GM23248 (cell line): ENCODE data around the gene TBX2. TPM values are rescaled to one million over a fixed set of nuclear protein-coding genes. Genes with fewer than 3 reads are reported as not detected.

Experiments used
- DNase-seq: peaks from one replicate; pipeline ENCODE4 v3.0.0-alpha.2; 2015
- H2AFZ ChIP-seq: fragments of 200-600 bp; sonication (generic); 2 replicates; pipeline ENCODE4 v1.6.1; 2016; ENCODE audit warnings: antibody characterized with exemption
- H3F3A ChIP-seq: fragments of 200-600 bp; sonication (generic); 2 replicates; pipeline ENCODE4 v1.6.1; 2016; ENCODE audit warnings: mild to moderate bottlenecking, antibody characterized with exemption, mixed run types; ENCODE audit not compliant: insufficient read depth
- H3K27ac ChIP-seq: fragments of 200-600 bp; sonication (generic); 2 replicates; pipeline ENCODE4 v1.5.1; 2016; ENCODE audit warnings: mild to moderate bottlenecking
- H3K27me3 ChIP-seq: fragments of 200-600 bp; sonication (generic); replicated peaks from 2 replicates; pipeline ENCODE4 v1.6.1; 2016; ENCODE audit warnings: mild to moderate bottlenecking; ENCODE audit not compliant: insufficient read depth
- H3K36me3 ChIP-seq: fragments of 200-600 bp; sonication (generic); 2 replicates; pipeline ENCODE4 v1.6.1; 2016; ENCODE audit warnings: low read depth, mild to moderate bottlenecking
- H3K4me1 ChIP-seq: fragments of 200-600 bp; sonication (generic); 2 replicates; pipeline ENCODE4 v1.6.1; 2016; ENCODE audit warnings: mild to moderate bottlenecking; ENCODE audit not compliant: insufficient read depth
- H3K4me2 ChIP-seq: fragments of 200-600 bp; sonication (generic); one replicate; pipeline ENCODE4 v1.6.1; 2016; ENCODE audit warnings: mild to moderate bottlenecking; ENCODE audit not compliant: unreplicated experiment
- H3K4me3 ChIP-seq: fragments of 200-600 bp; sonication (generic); 2 replicates; pipeline ENCODE4 v1.5.1; 2016; ENCODE audit warnings: mild to moderate bottlenecking
- H3K79me2 ChIP-seq: fragments of 200-600 bp; sonication (generic); 2 replicates; pipeline ENCODE4 v1.6.1; 2016; ENCODE audit warnings: mild to moderate bottlenecking; ENCODE audit not compliant: insufficient read depth
- H3K9ac ChIP-seq: fragments of 200-600 bp; sonication (generic); 2 replicates; pipeline ENCODE4 v1.6.1; 2016; ENCODE audit warnings: mild to moderate bottlenecking
- H3K9me2 ChIP-seq: fragments of 200-600 bp; sonication (generic); 2 replicates; pipeline ENCODE4 v1.6.1; 2016; ENCODE audit warnings: mixed run types, mild to moderate bottlenecking, moderate library complexity; ENCODE audit not compliant: insufficient read depth
- H3K9me3 ChIP-seq: fragments of 200-600 bp; sonication (generic); one replicate; pipeline ENCODE4 v1.6.1; 2017; ENCODE audit warnings: low read depth
- H4K20me1 ChIP-seq: fragments of 200-600 bp; sonication (generic); 2 replicates; pipeline ENCODE4 v1.6.0; 2016; ENCODE audit not compliant: insufficient read depth
- EZH2 ChIP-seq: fragments of 200-600 bp; sonication (generic); IDR thresholded peaks from 2 replicates; pipeline ENCODE4 v1.6.1; 2018; ENCODE audit warnings: antibody characterized with exemption, mild to moderate bottlenecking; ENCODE audit not compliant: insufficient read depth, poor library complexity, severe bottlenecking
- EZH2phosphoT487 ChIP-seq: fragments of 200-600 bp; sonication (generic); IDR thresholded peaks from 2 replicates; pipeline ENCODE4 v1.6.1; 2018; ENCODE audit warnings: antibody characterized with exemption, moderate library complexity, mild to moderate bottlenecking, low read depth; ENCODE audit not compliant: insufficient read depth
- WGBS, 2 experiments: methylation state at CpG; one replicate each; pipeline ENCODE4 v1.1.6; 2015 to 2017; ENCODE audit warnings: low lambda C conversion rate in 2 of 2, low coverage in 1 of 2; ENCODE audit errors: missing lambda C conversion rate in 2 of 2; 5-methylcytosine and 5-hydroxymethylcytosine counted together
- in situ Hi-C: fragments of 300-500 bp; cut with MboI; formaldehyde crosslinking; loops from 2 replicates; pipeline ENCODE4 v1.15.0; 2020
- polyA plus RNA-seq: library from polyadenylated mRNA; unstranded; fragments of >200 nt; fragmentation: Nextera tagmentation; extraction: Ambion mirVana; gene quantifications from 2 replicates; pipeline ENCODE4 v1.2.1, GENCODE V29; 2016
- total RNA-seq: library from RNA; depleted of rRNA; stranded (reverse); fragments of >200 nt; shearing (Covaris generic); gene quantifications from 2 replicates; pipeline ENCODE4 v1.2.3, GENCODE V29; 2014

Gene TBX2
- total and polyA plus RNA-seq, 2 experiments from 2014 or later: 1.7 to 11.1 TPM

DNA sequence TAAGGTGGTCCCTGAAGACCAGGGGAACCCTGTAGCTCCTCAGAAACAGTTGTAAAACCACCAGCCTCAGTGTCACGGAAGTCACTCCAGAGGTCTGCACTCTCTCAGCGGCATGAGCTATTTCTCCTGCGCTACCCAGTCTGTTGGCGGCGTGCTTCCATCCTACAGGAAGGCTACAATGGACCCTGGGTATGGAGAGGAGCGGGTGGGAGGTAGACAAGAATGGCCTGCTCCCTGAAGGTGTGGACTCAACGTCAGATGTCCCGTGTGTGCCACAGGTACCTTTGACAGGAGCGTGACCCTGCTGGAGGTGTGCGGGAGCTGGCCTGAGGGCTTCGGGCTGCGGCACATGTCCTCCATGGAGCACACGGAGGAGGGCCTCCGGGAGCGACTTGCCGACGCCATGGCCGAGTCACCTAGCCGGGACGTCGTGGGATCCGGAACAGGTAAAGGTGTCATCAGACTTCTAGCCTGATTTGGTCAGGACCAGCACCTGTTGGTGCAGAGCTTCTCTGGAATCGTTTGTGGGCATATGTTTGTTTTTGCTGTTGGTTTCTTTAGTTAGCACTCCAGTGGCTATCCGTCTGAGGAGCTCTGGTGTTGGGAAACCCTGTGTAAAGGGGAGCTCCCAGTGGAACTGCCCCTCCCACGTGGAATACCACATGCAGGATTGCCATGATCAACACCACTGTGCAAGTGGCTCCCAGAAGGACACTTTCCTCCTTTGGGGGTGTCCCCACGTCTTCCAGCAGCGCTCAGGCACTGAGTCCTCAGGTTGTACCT lies 31.4 kb upstream of the TBX2 start:
- in situ Hi-C loops: no loop called here
- H2AFZ ChIP-seq: no peak overlapping the region
- no peak overlapping the region for H3K27ac ChIP-seq

DNA sequence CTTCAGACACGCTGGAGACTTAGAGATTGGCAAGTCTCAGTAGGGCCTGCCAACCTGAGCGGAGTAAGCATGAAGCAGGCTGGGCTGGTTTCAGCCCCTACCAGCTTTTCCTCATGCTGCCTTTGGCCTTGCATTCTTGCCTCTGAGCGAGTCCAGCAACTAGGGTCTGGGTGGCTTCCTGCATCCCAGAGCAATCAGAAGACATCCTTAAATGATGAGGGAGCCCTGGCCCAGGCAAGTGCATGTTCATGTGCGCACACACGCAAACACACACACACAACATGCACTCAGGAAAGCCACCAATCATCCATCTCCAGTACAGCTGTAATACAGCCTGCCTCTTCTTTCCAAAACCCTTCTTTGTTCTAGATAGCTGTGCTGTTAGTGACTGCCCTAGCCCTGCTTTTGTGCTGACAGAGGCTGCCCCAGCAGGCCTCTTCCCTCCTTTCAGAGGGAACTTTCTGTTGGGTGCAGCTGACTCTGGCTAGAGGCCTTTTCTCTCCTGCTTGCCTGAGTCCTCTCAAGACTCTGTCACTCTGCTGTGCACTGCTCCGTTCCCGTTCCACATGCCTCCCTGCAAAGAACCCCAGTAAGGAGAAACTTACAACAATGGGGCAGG lies 30.7 kb upstream of the TBX2 start:
- no peak overlapping the region for H3K4me3 ChIP-seq
- no peaks in the 10 kb centered on the region for H3K27me3 ChIP-seq
- H2AFZ ChIP-seq: no peak overlapping the region
- in situ Hi-C loops: no loop called here
- DNase-seq: no peak
- H3K9me2 ChIP-seq: no peaks in the 10 kb centered on the region
- H3K4me2 ChIP-seq: no peak overlapping the region
- no peaks in the 10 kb centered on the region for H3F3A ChIP-seq
- no peaks in the 10 kb centered on the region for H3K36me3 ChIP-seq
- no peaks in the 10 kb centered on the region for H3K9me3 ChIP-seq
- no peak for TF ChIP-seq EZH2phosphoT487
- no peak for TF ChIP-seq EZH2
- H3K79me2 ChIP-seq: no peaks in the 10 kb centered on the region
- H3K9ac ChIP-seq: no peak overlapping the region
- WGBS, 2 experiments: 96 to 98% methylated on average over 7 of the region's 7 CpGs
- no peaks in the 10 kb centered on the region for H3K4me1 ChIP-seq
- H3K27ac ChIP-seq: no peak overlapping the region
- H4K20me1 ChIP-seq: no peaks in the 10 kb centered on the region

More for the DNA sequence above, 31.4 kb upstream of the TBX2 start:
- TF ChIP-seq EZH2phosphoT487: no peak
- TF ChIP-seq EZH2: no peak
- no peaks in the 10 kb centered on the region for H3K36me3 ChIP-seq
- no peak for DNase-seq
- no peak overlapping the region for H3K4me2 ChIP-seq
- 89 to 92% methylated on average over 21 to 27 of the region's 27 CpGs for WGBS, 2 experiments
- no peaks in the 10 kb centered on the region for H3F3A ChIP-seq
- H3K9me3 ChIP-seq: no peaks in the 10 kb centered on the region
- H3K4me3 ChIP-seq: no peak overlapping the region
- H3K27me3 ChIP-seq: no peaks in the 10 kb centered on the region
- no peaks in the 10 kb centered on the region for H4K20me1 ChIP-seq
- no peaks in the 10 kb centered on the region for H3K9me2 ChIP-seq
- H3K79me2 ChIP-seq: no peaks in the 10 kb centered on the region
- no peak overlapping the region for H3K9ac ChIP-seq
- H3K4me1 ChIP-seq: no peaks in the 10 kb centered on the region

DNA sequence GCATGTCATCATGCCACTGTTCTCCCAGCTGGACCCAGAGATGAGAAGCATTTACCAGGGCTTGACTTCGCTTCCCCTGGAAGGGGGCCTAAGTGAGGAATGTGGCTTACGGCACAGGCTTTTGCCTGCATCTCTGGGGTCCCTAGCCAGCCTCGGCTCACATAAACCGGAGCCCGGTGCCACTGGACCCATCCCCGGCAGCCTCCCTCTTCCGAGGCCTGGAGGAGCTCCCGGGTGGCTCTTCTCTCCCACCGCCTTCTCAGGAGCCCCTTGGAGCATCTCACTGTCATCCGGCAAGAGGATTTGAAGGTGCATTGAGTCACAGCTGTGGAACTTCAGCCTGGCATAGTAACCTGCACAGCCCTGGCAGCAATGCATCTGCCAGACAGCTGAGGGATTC lies 29.9 kb upstream of the TBX2 start:
- 93% methylated on average over 10 of the region's 10 CpGs for WGBS, 2 experiments
- no peak overlapping the region for H3K27ac ChIP-seq
- H3K4me3 ChIP-seq: no peak overlapping the region
- H3K9ac ChIP-seq: no peak overlapping the region
- H2AFZ ChIP-seq: no peak overlapping the region
- no peak for DNase-seq
- H3K4me2 ChIP-seq: no peak overlapping the region
- no peaks in the 10 kb centered on the region for H3F3A ChIP-seq
- no peaks in the 10 kb centered on the region for H3K79me2 ChIP-seq
- no peak for TF ChIP-seq EZH2phosphoT487
- no peak for TF ChIP-seq EZH2
- in situ Hi-C loops: no loop called here
- H3K36me3 ChIP-seq: no peaks in the 10 kb centered on the region
- no peaks in the 10 kb centered on the region for H3K9me3 ChIP-seq
- no peaks in the 10 kb centered on the region for H3K4me1 ChIP-seq
- H3K27me3 ChIP-seq: no peaks in the 10 kb centered on the region
- no peaks in the 10 kb centered on the region for H3K9me2 ChIP-seq
- H4K20me1 ChIP-seq: no peaks in the 10 kb centered on the region

DNA sequence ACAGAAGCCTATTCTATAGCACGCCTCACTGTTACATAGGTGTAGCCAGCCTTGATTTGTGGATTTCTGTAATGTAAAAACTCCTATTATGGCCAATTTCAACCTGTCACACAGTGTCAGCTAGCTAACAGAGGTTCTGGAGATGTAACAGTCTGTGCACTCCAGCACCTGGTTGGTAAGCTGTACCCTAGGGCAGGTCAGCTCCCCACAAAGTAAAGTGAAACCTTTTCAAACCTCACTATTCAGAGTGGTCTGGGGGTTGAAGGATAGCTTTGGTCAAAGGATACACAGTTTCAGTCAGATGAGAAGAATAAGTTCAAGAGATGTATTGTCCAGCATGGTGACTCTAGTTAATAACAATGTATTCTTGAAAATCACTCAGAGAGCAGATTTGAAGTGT lies 28.5 kb upstream of the TBX2 start:
- Histone ChIP-seq H4K20me1 (no peaks in the 10 kb centered on the region), H3K9me3 (no peaks in the 10 kb centered on the region), H3F3A (no peaks in the 10 kb centered on the region), H3K4me3 (no peak overlapping the region), H3K9me2 (no peaks in the 10 kb centered on the region), H3K27ac (no peak overlapping the region), H3K4me2 (no peak overlapping the region), H3K36me3 (no peaks in the 10 kb centered on the region), H3K4me1 (no peaks in the 10 kb centered on the region), H3K27me3 (no peaks in the 10 kb centered on the region), H3K9ac (no peak overlapping the region), H2AFZ (no peak overlapping the region), H3K79me2 (no peaks in the 10 kb centered on the region)
- 93 to 100% methylated on average over 1 of the region's 1 CpG for WGBS, 2 experiments
- no peak for DNase-seq
- TF ChIP-seq EZH2 (no peak), EZH2phosphoT487 (no peak)
- in situ Hi-C loops: no loop called here
